Activated gamma-delta T cell (primary cell): Measurements from ENCODE around the gene EIF2B5.
"Not testable (repeated sequence)": the region's sequence is repeated elsewhere in the genome, so short reads cannot be mapped to it uniquely, and the experiment has no call there.

Experiments used
- DNase-seq: peaks from one replicate; lab custom pipeline; 2025; lab: John Stamatoyannopoulos, UW
- total RNA-seq, 2 donors: gene quantifications; one replicate each; lab custom pipeline; 2026; lab: John Stamatoyannopoulos, UW

The EIF2B5 gene
- total RNA-seq, result 140 to 171 reads per million in 2 donors

DNA sequence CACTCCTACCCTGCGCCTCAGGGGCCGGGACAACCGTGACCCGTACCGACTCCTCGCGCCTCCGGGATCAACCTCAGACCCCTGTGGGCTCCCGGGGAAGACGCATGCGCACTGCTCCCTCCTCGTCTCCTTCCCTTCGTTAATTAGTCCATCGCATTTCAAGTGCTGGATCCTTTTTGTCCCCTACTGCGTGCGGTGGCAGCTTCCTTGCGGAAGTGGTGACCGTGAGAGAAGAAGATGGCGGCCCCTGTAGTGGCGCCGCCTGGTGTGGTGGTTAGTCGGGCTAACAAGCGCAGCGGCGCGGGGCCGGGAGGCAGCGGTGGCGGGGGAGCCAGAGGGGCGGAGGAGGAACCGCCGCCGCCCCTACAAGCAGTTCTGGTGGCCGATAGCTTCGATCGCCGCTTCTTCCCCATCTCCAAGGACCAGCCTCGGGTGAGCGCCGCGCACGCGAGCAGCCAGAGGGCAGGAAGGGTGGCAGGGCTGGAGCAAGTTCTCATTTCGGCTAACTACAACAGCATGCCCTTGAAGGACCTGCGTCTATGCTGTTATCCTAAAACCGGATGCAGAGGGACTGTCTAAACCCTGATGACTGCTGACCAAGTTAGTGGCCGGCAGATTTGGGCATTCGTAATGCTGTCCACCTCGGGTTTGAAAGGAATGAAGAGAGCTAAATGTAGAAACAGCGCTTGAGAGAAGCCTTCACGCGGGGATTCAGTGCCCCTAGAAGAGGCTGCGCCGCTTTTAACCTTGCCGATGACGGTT lies at the start of gene EIF2B5:
TSS of gene EIF2B5 (plus strand) at position 210 of the 762 bp plus-strand sequence. CDS start at position 238, 28 bp downstream.
- DNase-seq, result peak; percentile 66

DNA sequence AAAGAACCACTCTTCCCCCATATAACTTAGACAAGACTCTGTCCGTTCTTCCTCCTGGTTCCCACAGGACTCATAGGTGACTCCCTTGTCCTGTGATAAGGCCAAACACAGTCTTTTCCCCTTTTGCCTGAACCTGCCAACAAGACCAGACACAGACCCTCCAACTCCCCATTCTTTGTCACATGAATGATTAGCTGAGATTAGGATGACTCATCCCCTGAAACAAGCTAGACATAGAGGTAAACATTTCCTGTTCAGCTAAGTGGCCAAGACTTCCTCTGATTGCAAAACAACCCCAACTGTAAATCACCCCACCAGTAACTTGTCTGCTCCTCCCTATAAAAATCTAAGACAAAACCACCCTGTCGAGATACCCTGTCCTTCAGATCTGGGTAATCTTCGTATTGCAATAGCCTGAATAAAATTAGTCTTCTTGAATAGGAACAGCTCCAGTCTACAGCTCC lies 49.7 kb upstream of the EIF2B5 start:
- DNase-seq, result no peak

DNA sequence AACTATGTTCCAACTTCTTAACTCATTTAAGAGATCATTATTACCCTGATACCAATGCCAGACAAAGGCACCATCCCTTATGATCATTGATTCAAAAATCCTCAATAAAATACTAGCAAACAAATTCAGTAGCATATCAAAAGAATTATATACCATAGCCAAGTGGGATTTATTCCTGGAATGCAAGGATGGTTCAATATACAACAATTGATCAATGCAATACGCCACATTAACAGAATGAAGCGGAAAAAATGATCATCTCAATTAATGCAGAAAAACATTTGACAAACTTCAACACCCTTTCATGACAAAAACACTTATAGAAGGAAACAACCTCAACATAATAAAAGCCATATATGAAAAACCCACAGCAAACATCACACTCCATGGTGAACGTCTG lies 43.0 kb upstream of the EIF2B5 start:
- DNase-seq, result no peak

DNA sequence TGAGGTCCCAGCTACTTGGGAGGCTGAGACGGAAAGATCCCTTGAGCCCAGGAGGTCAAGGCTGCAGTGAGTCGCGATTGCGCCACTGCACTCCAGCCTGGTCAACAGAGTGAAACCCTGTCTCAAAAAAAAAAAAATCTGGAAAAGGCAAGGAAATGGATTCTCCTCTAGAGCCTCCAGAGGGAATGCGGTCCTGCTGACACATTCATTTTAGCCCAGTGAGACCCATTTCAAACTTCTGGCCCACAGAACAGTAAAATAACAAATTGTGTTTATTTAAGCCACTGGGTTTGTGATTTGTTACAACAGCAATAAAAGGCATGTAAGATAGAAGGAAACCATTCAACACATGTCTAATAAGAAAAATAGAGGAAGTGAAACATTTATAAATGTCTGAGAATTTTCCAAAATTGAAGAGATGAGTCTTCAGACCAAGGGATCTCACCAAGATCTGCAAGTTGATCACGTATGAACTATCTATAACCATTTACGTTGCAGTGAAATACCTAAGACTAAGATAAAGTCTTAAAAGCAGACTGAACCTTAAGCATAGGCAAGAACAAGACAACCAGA lies 38.3 kb upstream of the EIF2B5 start, which contains the start of gene HTR3E:
TSS of gene HTR3E (plus strand) at position 254 of the 573 bp plus-strand sequence. CDS start 466 bp downstream, outside the sequence.
- DNase-seq, result no peak

DNA sequence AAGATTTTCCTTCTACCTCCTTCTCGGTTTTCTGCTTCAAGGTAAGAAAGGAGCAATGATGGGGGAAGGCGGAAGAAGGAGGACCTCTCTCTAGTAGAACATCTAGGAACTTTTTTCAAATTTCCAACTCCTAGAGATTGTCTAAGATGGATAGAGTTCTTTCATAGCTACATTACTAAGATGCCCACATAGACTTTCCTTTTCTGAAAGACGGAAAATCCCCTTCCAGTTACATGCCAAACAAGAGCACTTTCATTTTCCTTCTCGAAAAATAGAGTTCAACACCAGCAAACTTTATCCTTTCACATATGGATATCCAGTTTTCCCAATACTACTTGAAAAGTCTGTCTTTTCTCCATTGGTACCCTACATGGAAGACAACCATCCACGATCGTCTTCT lies 37.6 kb upstream of the EIF2B5 start:
- DNase-seq, result no peak

DNA sequence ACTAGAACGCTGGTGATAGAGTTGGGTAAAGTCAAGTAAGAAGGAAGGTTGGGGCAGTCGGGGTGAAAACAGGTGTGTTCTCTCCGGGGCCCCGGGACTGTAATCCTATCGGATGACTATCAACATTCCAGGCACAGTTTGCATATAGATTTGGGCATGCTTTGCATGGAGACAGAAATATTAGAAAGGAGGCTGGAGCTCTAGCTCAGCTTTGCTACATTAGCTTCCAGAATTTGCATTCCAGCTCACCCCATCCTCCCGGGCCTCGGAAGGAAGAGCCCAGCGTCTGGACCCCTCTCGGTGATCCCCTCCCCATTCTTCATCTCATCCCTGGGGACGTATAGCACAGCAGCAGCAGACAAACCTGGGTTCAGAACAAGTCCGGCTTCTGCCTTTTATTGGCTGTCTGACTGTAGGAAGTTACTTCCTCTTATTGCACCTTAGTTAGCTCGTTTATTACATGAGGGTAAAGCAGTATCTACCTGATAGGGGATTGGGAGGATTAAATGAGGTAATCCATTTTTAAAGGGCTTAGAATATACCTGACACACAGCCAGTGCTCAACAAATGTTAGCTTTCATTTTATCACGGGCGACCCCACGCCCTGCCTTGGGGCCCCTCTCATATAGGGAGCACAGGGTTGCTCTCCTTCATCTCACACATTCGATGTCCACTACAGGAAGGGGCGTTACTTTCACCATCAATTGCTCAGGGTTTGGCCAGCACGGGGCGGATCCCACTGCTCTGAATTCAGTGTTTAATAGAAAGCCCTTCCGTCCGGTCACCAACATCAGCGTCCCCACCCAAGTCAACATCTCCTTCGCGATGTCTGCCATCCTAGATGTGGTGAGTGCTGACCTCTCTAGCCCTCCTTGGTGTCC lies 35.1 kb upstream of the EIF2B5 start:
- DNase-seq, result no peak

DNA sequence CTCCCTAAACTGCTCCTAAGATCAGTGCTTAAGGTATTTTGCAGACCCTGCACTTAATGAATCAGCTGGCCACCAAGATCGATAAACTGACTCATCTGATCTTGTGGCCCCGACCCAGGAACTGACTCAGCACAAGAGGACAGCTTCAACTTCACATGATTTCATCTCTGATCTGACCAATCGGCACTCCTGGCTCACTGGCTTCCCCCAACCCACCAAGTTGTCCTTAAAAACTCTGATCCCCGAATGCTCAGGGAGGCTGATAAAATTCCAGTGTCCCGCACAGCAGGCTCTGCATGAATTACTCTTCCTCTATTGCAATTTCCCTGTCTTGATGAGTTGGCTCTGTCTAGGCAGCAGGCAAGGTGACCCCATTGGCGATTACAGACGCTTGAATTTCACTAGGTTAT lies 24.8 kb upstream of the EIF2B5 start:
- DNase-seq, result no peak

DNA sequence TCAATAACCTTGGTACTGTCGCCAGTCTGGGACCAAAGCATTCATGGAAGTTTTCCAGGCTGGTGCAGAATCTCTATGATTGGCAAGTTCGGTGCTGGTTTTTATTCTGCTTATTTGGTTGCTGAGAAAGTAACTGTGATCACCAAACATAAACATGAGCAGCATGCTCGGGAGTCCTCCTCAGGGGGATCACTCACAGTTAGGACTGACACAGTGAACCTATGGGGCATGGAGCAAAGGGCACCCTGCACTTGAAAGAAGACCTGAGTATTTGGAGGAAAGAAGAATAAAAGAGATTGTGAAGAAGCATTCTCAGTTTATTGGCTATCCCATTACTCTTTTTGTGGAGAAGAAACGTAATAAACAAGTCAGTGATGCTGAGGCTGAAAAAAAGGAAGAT lies 19.1 kb upstream of the EIF2B5 start:
- no peak for DNase-seq

DNA sequence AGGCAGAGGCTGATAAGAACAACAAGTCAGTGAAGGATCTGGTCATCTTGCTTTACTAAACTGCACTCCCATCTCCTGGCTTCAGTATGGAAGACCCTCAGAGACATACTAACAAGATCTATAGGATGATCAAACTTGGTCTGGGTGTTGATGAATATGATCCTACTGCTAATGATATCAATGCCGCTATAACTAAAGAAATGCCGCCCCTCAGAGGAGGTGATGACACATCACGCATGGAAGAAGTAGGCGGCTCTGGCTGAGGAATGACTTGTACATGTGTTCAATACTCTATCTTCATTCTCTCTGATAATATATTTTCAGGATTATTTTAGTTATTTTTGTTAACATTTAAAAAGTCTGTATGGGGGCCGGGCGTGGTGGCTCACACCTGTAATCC lies 17.5 kb upstream of the EIF2B5 start:
- no peak for DNase-seq

DNA sequence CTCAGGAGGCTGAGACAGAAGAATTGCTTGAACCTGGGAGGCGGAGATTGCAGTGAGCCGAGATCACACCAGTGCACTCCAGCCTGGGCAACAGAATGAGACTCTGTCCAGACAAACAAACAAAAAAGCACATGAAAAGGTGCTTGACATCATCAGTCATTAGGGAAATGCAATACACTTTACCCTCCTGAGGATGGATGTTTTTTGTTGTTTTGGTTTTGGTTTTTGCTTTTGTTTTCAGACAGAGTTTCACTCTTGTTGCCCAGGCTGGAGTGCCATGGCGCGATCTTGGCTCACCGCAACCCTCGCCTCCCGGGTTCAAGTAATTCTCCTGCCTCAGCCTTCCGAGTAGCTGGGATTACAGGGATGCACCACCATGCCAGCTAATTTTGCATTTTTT lies 14.1 kb upstream of the EIF2B5 start:
- DNase-seq, result not testable (repeated sequence)

DNA sequence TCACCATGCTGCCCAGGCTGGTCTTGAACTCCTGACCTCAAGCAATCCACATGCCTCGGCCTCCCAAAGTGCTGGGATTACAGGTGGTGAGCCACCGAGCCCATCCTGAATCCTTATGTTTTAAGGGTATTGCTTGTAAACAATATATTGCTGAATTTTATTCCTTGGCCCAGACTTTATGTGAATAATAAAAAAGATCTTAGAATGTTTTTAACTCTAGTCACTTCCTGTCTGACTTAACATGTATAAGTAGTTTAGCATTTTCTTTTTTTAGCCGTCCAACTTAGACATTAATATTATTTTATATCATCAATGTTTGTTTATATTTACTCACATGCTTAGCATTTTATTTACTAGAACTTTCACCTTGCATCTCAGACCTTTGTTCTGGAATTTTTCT lies 9.2 kb upstream of the EIF2B5 start:
- no peak for DNase-seq

DNA sequence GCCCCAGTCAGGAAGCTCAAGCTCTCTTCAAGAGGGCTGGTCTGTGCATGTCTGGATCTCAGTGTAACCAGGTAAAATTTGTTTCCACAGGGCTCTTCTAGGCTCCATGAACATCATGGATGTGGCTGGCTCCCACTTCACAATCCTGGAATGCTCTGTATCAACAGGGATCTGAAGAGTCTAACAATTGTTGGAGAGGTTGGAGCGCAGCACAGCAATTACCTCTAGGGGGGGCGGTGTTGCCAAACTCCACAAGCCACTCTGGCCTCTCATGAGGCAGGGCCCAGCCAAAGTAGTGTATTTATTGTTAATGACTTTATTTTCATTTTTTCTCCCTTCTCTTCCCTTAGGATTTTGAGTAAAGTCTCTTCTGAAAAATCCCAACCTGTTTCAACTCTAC lies 6.1 kb upstream of the EIF2B5 start:
- DNase-seq, result no peak

DNA sequence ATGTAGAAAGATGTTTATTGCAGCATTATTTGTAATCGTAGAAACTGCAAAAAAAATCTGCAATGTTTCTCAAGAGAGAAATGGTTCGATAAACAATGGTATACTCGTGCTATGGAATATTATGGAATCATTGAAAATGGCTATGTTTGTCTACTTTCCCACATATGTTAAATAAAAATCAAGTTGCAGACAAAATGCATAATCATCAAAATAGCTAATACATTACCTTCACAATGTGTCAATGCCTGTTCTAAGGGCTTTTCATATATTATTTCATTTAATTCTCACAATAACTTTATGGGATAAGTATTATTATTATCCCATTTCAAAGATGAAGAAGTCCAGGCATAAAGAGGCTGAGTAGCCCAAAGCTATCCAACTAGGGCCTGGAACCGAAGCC lies 2.2 kb upstream of the EIF2B5 start:
- DNase-seq, result no peak

DNA sequence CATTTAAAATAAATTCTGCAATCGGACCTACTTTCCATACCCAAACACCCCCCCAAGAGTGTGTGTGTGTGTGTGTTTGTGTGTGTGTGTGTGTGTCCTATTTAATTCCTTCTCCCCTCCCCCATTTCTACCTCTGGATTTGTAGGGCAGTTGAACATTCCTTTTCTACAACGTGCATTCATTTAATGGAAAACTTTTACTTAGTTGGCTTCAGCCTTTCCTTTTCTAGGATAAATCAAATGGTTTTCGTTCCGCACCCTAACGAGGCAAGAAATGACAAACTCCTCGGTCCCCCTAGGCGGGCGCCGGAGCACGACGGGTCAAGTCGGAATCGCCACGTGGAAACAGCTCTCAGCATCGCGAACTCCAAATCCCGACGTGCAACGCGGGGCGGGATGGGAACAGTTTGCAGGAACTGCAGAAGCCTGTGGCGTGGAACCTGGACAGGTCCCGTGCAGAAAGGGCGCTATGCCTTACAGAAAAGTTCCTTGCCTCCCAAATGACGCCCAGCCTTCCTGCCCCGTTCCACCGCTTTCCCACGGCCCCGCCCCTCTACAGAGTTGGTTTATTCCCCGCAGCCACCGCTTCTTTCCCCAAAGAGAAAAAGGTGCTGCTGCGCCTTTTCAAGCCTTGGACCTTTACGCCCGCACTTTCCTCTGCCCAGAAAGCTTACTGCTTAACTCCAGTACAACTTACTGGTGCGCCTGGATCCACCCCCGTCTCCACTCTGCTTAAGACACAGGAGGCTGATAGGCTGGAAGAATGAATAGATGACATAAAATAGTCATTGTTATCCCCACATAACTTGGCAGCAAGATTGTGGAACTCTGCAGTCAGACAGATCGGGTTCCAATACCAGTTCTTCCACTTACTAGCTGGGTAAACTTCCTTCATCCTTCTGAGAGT lies 1.1 kb upstream of the EIF2B5 start:
- peak; percentile 15 for DNase-seq

DNA sequence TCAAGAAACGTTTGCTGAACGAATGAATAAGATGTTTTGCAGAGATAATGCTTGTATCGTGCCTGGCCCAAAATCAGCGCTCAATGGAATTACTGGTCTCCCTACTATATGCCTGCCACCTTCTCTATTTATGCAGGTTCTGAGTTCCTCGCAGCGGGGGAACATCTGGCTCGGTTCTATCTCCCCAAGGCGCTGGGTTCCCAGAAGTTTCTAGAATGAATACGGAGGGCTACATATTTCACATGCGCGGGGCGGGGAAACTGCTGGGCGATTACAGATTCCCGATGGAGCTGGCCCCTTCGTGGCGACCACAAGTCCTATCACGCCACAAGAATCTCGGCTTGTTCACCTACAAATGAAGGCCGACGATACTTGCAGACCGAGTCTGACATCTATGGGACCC lies 411 bp upstream of the EIF2B5 start:
- no peak for DNase-seq

DNA sequence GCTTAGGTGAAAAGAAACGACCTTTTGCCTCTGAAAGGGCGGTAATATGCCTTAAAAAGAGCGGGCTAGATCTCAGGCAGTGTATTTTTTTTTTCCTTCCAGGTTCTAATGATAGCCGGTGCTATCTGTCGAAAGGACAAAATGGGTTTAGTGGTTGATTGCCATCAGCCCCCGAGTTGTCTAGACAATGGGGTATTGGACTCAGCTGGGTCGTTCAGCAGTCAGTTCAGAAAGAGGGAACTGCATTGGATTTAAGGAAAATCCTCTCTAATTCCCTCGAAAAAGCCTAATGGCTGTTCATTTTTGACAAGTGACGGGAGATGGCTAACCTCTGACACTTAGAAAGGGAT lies 728 bp downstream of the EIF2B5 start:
- no peak for DNase-seq

DNA sequence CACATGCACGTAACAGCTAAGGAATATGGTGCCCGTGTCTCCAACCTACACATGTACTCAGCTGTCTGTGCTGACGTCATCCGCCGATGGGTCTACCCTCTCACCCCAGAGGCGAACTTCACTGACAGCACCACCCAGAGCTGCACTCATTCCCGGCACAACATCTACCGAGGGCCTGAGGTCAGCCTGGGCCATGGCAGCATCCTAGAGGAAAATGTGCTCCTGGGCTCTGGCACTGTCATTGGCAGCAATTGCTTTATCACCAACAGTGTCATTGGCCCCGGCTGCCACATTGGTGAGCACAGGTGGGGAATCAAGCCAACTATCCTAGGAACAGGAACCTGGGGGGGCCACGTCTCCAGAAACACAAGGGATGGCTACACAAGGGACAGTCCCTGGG lies 5.3 kb downstream of the EIF2B5 start:
- no peak for DNase-seq

DNA sequence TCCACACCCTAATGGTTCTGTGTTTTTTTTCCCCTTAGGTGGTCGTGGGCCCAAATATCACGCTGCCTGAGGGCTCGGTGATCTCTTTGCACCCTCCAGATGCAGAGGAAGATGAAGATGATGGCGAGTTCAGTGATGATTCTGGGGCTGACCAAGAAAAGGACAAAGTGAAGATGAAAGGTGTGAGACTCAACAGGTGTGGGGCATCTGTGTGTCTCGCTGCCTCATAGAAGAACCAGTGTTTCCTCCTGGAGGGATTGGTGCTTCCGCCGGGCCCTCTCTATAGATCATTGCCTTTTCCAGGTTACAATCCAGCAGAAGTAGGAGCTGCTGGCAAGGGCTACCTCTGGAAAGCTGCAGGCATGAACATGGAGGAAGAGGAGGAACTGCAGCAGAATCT lies 7.0 kb downstream of the EIF2B5 start:
- DNase-seq, result no peak

DNA sequence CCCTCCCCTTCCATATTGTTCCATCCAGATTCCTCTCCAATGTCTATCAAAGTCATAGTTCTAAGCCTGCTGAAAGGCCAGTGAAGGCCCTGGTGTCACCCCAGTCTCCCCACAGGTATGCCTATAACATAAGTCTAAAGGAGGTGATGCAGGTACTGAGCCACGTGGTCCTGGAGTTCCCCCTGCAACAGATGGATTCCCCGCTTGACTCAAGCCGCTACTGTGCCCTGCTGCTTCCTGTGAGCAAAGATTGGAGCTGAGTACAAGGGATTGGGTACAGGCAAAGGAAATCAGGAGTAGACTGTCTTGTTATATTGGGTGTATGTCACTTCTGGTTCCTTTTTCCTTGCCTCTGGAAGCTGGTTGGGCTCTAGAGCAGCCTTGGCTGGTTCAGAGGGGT lies 8.2 kb downstream of the EIF2B5 start:
- DNase-seq, result no peak

DNA sequence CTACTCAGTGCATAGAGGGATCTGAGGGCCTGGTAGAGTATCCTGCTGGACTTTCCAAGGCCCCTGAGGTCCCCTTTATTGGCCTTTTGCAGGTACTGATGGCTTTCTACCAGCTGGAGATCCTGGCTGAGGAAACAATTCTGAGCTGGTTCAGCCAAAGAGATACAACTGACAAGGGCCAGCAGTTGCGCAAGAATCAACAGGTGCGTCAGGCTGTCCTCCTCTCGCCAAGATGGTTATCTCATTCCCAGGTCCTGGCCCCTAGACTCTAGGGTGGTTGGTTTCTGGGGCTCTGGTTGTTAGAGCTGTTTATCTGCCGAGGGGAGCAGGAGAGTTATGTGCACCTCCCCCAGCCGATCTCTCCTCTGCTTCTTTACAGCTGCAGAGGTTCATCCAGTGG lies 9.3 kb downstream of the EIF2B5 start:
- DNase-seq, result no peak

DNA sequence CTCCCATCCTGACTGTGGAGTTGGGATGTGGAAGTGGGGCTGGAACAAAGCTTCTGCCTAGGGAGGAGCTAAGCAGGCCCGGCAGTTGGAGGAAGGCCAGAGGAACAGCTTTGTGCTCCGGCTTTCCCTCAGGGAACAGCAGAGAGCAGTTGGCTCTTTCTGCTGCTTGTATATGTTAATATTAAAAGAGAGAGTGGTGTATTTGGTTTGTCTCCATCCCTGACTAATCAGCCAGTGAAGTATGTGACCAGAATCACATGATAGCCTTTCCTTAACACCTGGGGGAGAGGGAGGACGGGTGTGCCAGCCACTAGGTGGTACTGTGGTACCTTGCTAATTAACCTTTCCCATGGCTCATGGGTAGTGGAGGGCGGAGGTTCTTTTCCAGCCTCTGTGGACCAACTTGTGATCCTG lies 10.0 kb downstream of the EIF2B5 start:
- no peak for DNase-seq
